Panc1 (cell line): ENCODE measurements around the gene MED8.

Experiments
- CTCF ChIP-seq: fragments of 450-650 bp; IDR thresholded peaks from 2 replicates; pipeline ENCODE4 v1.5.1; 2017; ENCODE audit warnings: mild to moderate bottlenecking
- POLR2AphosphoS5 ChIP-seq: IDR thresholded peaks from 2 replicates; pipeline ENCODE4 v1.6.1; 2012; ENCODE audit warnings: mild to moderate bottlenecking, low read depth, low read length, moderate library complexity
- REST ChIP-seq, 2 experiments: IDR thresholded peaks; 2 replicates each; pipeline ENCODE4 v1.6.1; 2011 to 2012; ENCODE audit warnings: low read depth in 2 of 2, control low read depth in 1 of 2, low read length in 1 of 2, mild to moderate bottlenecking in 1 of 2, moderate library complexity in 1 of 2; ENCODE audit not compliant: insufficient read depth in 1 of 2
- SIN3A ChIP-seq: IDR thresholded peaks from 2 replicates; pipeline ENCODE4 v1.6.1; 2012; ENCODE audit warnings: low read depth, mild to moderate bottlenecking, low read length, moderate library complexity, borderline replicate concordance; ENCODE audit not compliant: insufficient read depth
- TCF7L2 ChIP-seq: IDR thresholded peaks from 2 replicates; pipeline ENCODE4 v1.6.1; 2011; ENCODE audit warnings: mild to moderate bottlenecking, low read depth, low read length, inconsistent platforms

- no peak for TF ChIP-seq REST (IDR thresholded peaks at IDR 0.05; ENCODE audit: insufficient read depth in 1 of 2, low read depth in 2 of 2, low read length in 1 of 2)
- no peak for TF ChIP-seq CTCF
- no peak for TF ChIP-seq POLR2AphosphoS5
- TF ChIP-seq SIN3A, result no peak
- no peak for TF ChIP-seq TCF7L2
Observed at GRCh38 chr1:43363935-43364525, 25.6 kb downstream of the MED8 start.
